ENCODE results near the gene GREM1. TPM values are rescaled to one million over a fixed set of nuclear protein-coding genes. Genes with fewer than 3 reads are reported as not detected.

GREM1 gene
- total and polyA plus RNA-seq, 2 experiments from 2014 or later, result 0.27 to 1.0 TPM

GRCh38 chr15:32707436-32707835 is 10.4 kb upstream of the GREM1 start:
- Histone ChIP-seq H3K79me2 (replicated peaks; ENCODE audit: insufficient read depth) (no peaks in the 10 kb centered on the region), H3K4me3 (no peak overlapping the region), H3K36me3 (ENCODE audit: insufficient read depth) (no peaks in the 10 kb centered on the region), H3K4me1 (ENCODE audit: insufficient read depth) (0 out of 2 replicates have a peak, but pooled peaks cover 3% of the 10 kb centered on the region), H3K9me2 (ENCODE audit: insufficient read depth) (no peaks in the 10 kb centered on the region), H3K27me3 (ENCODE audit: insufficient read depth) (no peaks in the 10 kb centered on the region), H3K27ac (ENCODE audit: low read depth) (no peak overlapping the region), H3F3A (replicated peaks; ENCODE audit: low read depth) (no peaks in the 10 kb centered on the region), H4K20me1 (replicated peaks; ENCODE audit: insufficient read depth) (no peaks in the 10 kb centered on the region), H2AFZ (no peak overlapping the region), H3K4me2 (no peak overlapping the region)
- 0 out of 3 replicates have a peak, but pooled peaks cover 5% of the 10 kb centered on the region for H3K4me1 Mint-ChIP-seq
- no peak overlapping the region for H3K4me3 Mint-ChIP-seq
- ATAC-seq (no peak), DNase-seq (ENCODE audit: low spot score) (no peak)
- no peak overlapping the region for H3K27ac Mint-ChIP-seq
- H3K36me3 Mint-ChIP-seq (ENCODE audit: low read depth), result no peaks in the 10 kb centered on the region
- H3K9me3 Mint-ChIP-seq, result no peaks in the 10 kb centered on the region
- H3K27me3 Mint-ChIP-seq (ENCODE audit: insufficient read depth, low read depth, poor library complexity), result no peaks in the 10 kb centered on the region
- TF ChIP-seq STAT1 (IDR thresholded peaks at IDR 0.05; ENCODE audit: unreplicated experiment) (no peak), CREB1 (CRISPR knock-in tag; IDR thresholded peaks at IDR 0.05; ENCODE audit: low read depth) (no peak), ZNF331 (CRISPR knock-in tag; IDR thresholded peaks at IDR 0.05; ENCODE audit: low read depth) (no peak), NANOG (IDR thresholded peaks at IDR 0.05; ENCODE audit: borderline replicate concordance) (no peak), ETS1 (IDR thresholded peaks at IDR 0.05) (no peak), ZNF114 (CRISPR knock-in tag; IDR thresholded peaks at IDR 0.05) (no peak), ZNF462 (CRISPR knock-in tag; IDR thresholded peaks at IDR 0.05) (no peak), EZH2phosphoT487 (IDR thresholded peaks at IDR 0.05; ENCODE audit: unreplicated experiment) (no peak), POLR2AphosphoS5 (IDR thresholded peaks at IDR 0.05; ENCODE audit: low read depth) (no peak), JUNB (IDR thresholded peaks at IDR 0.05; ENCODE audit: unreplicated experiment) (no peak), EZH2 (IDR thresholded peaks at IDR 0.05; ENCODE audit: low read depth, unreplicated experiment) (no peak)
- TF ChIP-seq, protein P1, sequence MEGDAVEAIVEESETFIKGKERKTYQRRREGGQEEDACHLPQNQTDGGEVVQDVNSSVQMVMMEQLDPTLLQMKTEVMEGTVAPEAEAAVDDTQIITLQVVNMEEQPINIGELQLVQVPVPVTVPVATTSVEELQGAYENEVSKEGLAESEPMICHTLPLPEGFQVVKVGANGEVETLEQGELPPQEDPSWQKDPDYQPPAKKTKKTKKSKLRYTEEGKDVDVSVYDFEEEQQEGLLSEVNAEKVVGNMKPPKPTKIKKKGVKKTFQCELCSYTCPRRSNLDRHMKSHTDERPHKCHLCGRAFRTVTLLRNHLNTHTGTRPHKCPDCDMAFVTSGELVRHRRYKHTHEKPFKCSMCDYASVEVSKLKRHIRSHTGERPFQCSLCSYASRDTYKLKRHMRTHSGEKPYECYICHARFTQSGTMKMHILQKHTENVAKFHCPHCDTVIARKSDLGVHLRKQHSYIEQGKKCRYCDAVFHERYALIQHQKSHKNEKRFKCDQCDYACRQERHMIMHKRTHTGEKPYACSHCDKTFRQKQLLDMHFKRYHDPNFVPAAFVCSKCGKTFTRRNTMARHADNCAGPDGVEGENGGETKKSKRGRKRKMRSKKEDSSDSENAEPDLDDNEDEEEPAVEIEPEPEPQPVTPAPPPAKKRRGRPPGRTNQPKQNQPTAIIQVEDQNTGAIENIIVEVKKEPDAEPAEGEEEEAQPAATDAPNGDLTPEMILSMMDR (conservative IDR thresholded peaks at IDR 0.05; ENCODE audit: low read depth in 2 of 2), result no peak
- TF ChIP-seq, protein P2, sequence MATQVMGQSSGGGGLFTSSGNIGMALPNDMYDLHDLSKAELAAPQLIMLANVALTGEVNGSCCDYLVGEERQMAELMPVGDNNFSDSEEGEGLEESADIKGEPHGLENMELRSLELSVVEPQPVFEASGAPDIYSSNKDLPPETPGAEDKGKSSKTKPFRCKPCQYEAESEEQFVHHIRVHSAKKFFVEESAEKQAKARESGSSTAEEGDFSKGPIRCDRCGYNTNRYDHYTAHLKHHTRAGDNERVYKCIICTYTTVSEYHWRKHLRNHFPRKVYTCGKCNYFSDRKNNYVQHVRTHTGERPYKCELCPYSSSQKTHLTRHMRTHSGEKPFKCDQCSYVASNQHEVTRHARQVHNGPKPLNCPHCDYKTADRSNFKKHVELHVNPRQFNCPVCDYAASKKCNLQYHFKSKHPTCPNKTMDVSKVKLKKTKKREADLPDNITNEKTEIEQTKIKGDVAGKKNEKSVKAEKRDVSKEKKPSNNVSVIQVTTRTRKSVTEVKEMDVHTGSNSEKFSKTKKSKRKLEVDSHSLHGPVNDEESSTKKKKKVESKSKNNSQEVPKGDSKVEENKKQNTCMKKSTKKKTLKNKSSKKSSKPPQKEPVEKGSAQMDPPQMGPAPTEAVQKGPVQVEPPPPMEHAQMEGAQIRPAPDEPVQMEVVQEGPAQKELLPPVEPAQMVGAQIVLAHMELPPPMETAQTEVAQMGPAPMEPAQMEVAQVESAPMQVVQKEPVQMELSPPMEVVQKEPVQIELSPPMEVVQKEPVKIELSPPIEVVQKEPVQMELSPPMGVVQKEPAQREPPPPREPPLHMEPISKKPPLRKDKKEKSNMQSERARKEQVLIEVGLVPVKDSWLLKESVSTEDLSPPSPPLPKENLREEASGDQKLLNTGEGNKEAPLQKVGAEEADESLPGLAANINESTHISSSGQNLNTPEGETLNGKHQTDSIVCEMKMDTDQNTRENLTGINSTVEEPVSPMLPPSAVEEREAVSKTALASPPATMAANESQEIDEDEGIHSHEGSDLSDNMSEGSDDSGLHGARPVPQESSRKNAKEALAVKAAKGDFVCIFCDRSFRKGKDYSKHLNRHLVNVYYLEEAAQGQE (IDR thresholded peaks at IDR 0.05; ENCODE audit: unreplicated experiment), result no peak

Data from GM23338 (cell line).